H1 (cell line): ENCODE results near the gene HIP1.
"Not testable (repeated sequence)": the region's sequence is repeated elsewhere in the genome, so short reads cannot be mapped to it uniquely, and the experiment has no call there.

Experiments used
- CREB1 ChIP-seq: IDR thresholded peaks from 2 replicates; pipeline ENCODE4 v1.6.1; 2012; ENCODE audit warnings: inconsistent platforms
- CTCF ChIP-seq, 3 experiments: IDR thresholded peaks; 1 replicate in 2 of 3; 2 replicates in 1 of 3; pipeline versions ENCODE4 v1.5.1 to v1.6.1; 2011; ENCODE audit warnings: low read length in 3 of 3, mild to moderate bottlenecking in 3 of 3, inconsistent platforms in 2 of 3, low read depth in 1 of 3, moderate library complexity in 1 of 3; ENCODE audit not compliant: insufficient read depth in 1 of 3; ENCODE audit errors: control extremely low read depth in 1 of 3
- EP300 ChIP-seq, 2 experiments: IDR thresholded peaks; 1 replicate in 1 of 2; 2 replicates in 1 of 2; pipeline ENCODE4 v1.6.1; 2011 to 2012; ENCODE audit warnings: low read depth in 2 of 2, low read length in 2 of 2, mild to moderate bottlenecking in 2 of 2, borderline replicate concordance in 1 of 2, inconsistent platforms in 1 of 2, moderate library complexity in 1 of 2
- POLR2AphosphoS5 ChIP-seq: IDR thresholded peaks from 2 replicates; pipeline ENCODE4 v1.6.1; 2011; ENCODE audit warnings: low read depth, low read length
- SRF ChIP-seq: IDR thresholded peaks from 2 replicates; pipeline ENCODE4 v1.6.1; 2011; ENCODE audit warnings: mild to moderate bottlenecking, low read depth, low read length, moderate library complexity
- TAF1 ChIP-seq: IDR thresholded peaks from 2 replicates; pipeline ENCODE4 v1.6.1; 2011; ENCODE audit warnings: mild to moderate bottlenecking, low read depth, low read length
- TBP ChIP-seq: IDR thresholded peaks from 2 replicates; pipeline ENCODE4 v1.6.1; 2011; ENCODE audit warnings: low read depth, low read length, improper control_type of control experiment

GRCh38 chr7:75693668-75694067, 45.1 kb downstream of the HIP1 start:
- TF ChIP-seq CTCF (IDR thresholded peaks at IDR 0.05; ENCODE audit: control extremely low read depth in 1 of 3, insufficient read depth in 1 of 3, low read depth in 1 of 3, low read length in 3 of 3); POLR2AphosphoS5; CREB1; EP300 (IDR thresholded peaks at IDR 0.05; ENCODE audit: borderline replicate concordance in 1 of 2, low read depth in 2 of 2, low read length in 2 of 2); TBP; TAF1; SRF: not testable (repeated sequence)
